GM23338 (cell line): ENCODE results near the gene VWA7. TPM values are rescaled to one million over a fixed set of nuclear protein-coding genes. Genes with fewer than 3 reads are reported as not detected.
A peak's percentile ranks its signal among the peaks of the same experiment; 100 is the strongest.

ENCODE experiments used
- ATAC-seq: fragments of 200-7000 bp; cut with Tn5 transposase; 3 replicates; pipeline ENCODE4 v1.9.1; 2020
- DNase-seq: peaks from one replicate; pipeline ENCODE4 v3.0.0-alpha.2; 2015; ENCODE audit warnings: low spot score
- H2AFZ ChIP-seq: fragments of 200-600 bp; sonication (generic); 2 replicates; pipeline ENCODE4 v1.8.0; 2016; ENCODE audit warnings: antibody characterized with exemption, mild to moderate bottlenecking, moderate library complexity
- H3F3A ChIP-seq: fragments of 200-600 bp; sonication (generic); replicated peaks from 2 replicates; pipeline ENCODE4 v1.8.0; 2017; ENCODE audit warnings: antibody characterized with exemption, mixed run types, low read depth
- H3K27ac ChIP-seq: fragments of 200-600 bp; sonication (generic); 2 replicates; pipeline ENCODE4 v1.6.1; 2016; ENCODE audit warnings: low read depth
- H3K27me3 ChIP-seq: fragments of 200-600 bp; sonication (generic); 2 replicates; pipeline ENCODE4 v1.8.0; 2016; ENCODE audit warnings: mild to moderate bottlenecking, mixed run types, moderate library complexity; ENCODE audit not compliant: insufficient read depth
- H3K36me3 ChIP-seq: fragments of 200-600 bp; sonication (generic); 2 replicates; pipeline ENCODE4 v1.8.0; 2016; ENCODE audit warnings: mild to moderate bottlenecking; ENCODE audit not compliant: insufficient read depth
- H3K4me1 ChIP-seq: fragments of 200-600 bp; sonication (generic); 2 replicates; pipeline ENCODE4 v1.8.0; 2016; ENCODE audit warnings: mild to moderate bottlenecking, moderate library complexity; ENCODE audit not compliant: insufficient read depth
- H3K4me2 ChIP-seq: fragments of 200-600 bp; sonication (generic); 2 replicates; pipeline ENCODE4 v1.7.1; 2017; ENCODE audit warnings: mixed run types
- H3K4me3 ChIP-seq: fragments of 200-600 bp; sonication (generic); 2 replicates; pipeline ENCODE4 v1.6.1; 2016; ENCODE audit warnings: mixed run types
- H3K79me2 ChIP-seq: fragments of 200-600 bp; sonication (generic); replicated peaks from 2 replicates; pipeline ENCODE4 v1.8.0; 2017; ENCODE audit warnings: mild to moderate bottlenecking; ENCODE audit not compliant: insufficient read depth
- H3K9me2 ChIP-seq: fragments of 200-600 bp; sonication (generic); 2 replicates; pipeline ENCODE4 v1.8.0; 2017; ENCODE audit not compliant: insufficient read depth
- H4K20me1 ChIP-seq: fragments of 200-600 bp; sonication (generic); replicated peaks from 2 replicates; pipeline ENCODE4 v1.8.0; 2017; ENCODE audit warnings: mild to moderate bottlenecking; ENCODE audit not compliant: insufficient read depth
- H3K27ac Mint-ChIP-seq: 2 replicates; pipeline ENCODE4 v1.8.0; 2020; ENCODE audit warnings: inconsistent platforms, mild to moderate bottlenecking, moderate library complexity, mixed read lengths
- H3K27me3 Mint-ChIP-seq: 3 replicates; pipeline ENCODE4 v1.8.0; 2022; ENCODE audit warnings: low read depth, mild to moderate bottlenecking, moderate library complexity, mixed read lengths, inconsistent platforms; ENCODE audit not compliant: insufficient read depth, poor library complexity
- H3K36me3 Mint-ChIP-seq: 3 replicates; pipeline ENCODE4 v1.8.0; 2021; ENCODE audit warnings: low read depth, mild to moderate bottlenecking, inconsistent platforms, moderate library complexity, mixed read lengths
- H3K4me1 Mint-ChIP-seq: 3 replicates; pipeline ENCODE4 v1.8.0; 2020; ENCODE audit warnings: mild to moderate bottlenecking, inconsistent platforms, mixed read lengths
- H3K4me3 Mint-ChIP-seq: 3 replicates; pipeline ENCODE4 v1.8.0; 2021; ENCODE audit warnings: moderate library complexity, mild to moderate bottlenecking, inconsistent platforms, mixed read lengths
- H3K9me3 Mint-ChIP-seq: 3 replicates; pipeline ENCODE4 v1.8.0; 2020; ENCODE audit warnings: moderate library complexity, mild to moderate bottlenecking, inconsistent platforms, mixed read lengths
- CREB1 ChIP-seq: fragments of 250-450 bp; sonication (Bioruptor Pico); IDR thresholded peaks from 2 replicates; pipeline ENCODE4 v1.5.0; 2020; ENCODE audit warnings: low read depth, mild to moderate bottlenecking, moderate library complexity
- CTCF ChIP-seq, 2 experiments: fragments of 200-600 bp in 1 of 2; sonication (generic) in 1 of 2; conservative IDR thresholded peaks; 2 replicates each; pipeline versions ENCODE4 v1.5.1 to v1.6.1; 2016 to 2017; ENCODE audit warnings: antibody characterized with exemption in 2 of 2, low read depth in 2 of 2, mild to moderate bottlenecking in 2 of 2, moderate library complexity in 1 of 2
- ETS1 ChIP-seq: IDR thresholded peaks from 2 replicates; pipeline ENCODE4 v1.6.1; 2016; ENCODE audit warnings: antibody characterized with exemption
- EZH2 ChIP-seq: fragments of 200-600 bp; sonication (generic); IDR thresholded peaks from one replicate; pipeline ENCODE4 v1.8.0; 2017; ENCODE audit warnings: antibody characterized with exemption, mild to moderate bottlenecking, low read depth; ENCODE audit not compliant: unreplicated experiment
- EZH2phosphoT487 ChIP-seq: fragments of 200-600 bp; sonication (generic); IDR thresholded peaks from one replicate; pipeline ENCODE4 v1.8.1; 2018; ENCODE audit warnings: antibody characterized with exemption; ENCODE audit not compliant: unreplicated experiment
- JUNB ChIP-seq: IDR thresholded peaks from one replicate; pipeline ENCODE4 v1.6.1; 2016; ENCODE audit warnings: antibody characterized with exemption; ENCODE audit not compliant: unreplicated experiment
- NANOG ChIP-seq: IDR thresholded peaks from 2 replicates; pipeline ENCODE4 v1.6.1; 2016; ENCODE audit warnings: antibody characterized with exemption, borderline replicate concordance
- POLR2AphosphoS5 ChIP-seq: IDR thresholded peaks from 2 replicates; pipeline ENCODE4 v1.6.1; 2016; ENCODE audit warnings: antibody characterized with exemption, low read depth
- REST ChIP-seq: IDR thresholded peaks from one replicate; pipeline ENCODE4 v1.6.1; 2018; ENCODE audit warnings: antibody characterized with exemption; ENCODE audit not compliant: unreplicated experiment
- STAT1 ChIP-seq: IDR thresholded peaks from one replicate; pipeline ENCODE4 v1.6.1; 2016; ENCODE audit warnings: antibody characterized with exemption; ENCODE audit not compliant: unreplicated experiment
- ZNF114 ChIP-seq: fragments of 250-450 bp; sonication (Bioruptor Pico); IDR thresholded peaks from 2 replicates; pipeline ENCODE4 v1.5.0; 2020; ENCODE audit warnings: mild to moderate bottlenecking, moderate library complexity
- ZNF331 ChIP-seq: fragments of 250-450 bp; sonication (Bioruptor Pico); IDR thresholded peaks from 2 replicates; pipeline ENCODE4 v1.5.0; 2020; ENCODE audit warnings: low read depth, mild to moderate bottlenecking, moderate library complexity
- ZNF462 ChIP-seq: fragments of 250-450 bp; sonication (Bioruptor Pico); IDR thresholded peaks from 2 replicates; pipeline ENCODE4 v1.5.0; 2020; ENCODE audit warnings: mild to moderate bottlenecking, moderate library complexity
- polyA plus RNA-seq: library from polyadenylated mRNA; unstranded; fragments of >200 nt; fragmentation: Nextera tagmentation; extraction: Ambion mirVana; gene quantifications from 2 replicates; pipeline ENCODE4 v1.2.1, GENCODE V29; 2016
- total RNA-seq: library from RNA; depleted of rRNA; stranded (reverse); fragments of >200 nt; shearing (Covaris generic); gene quantifications from 2 replicates; pipeline ENCODE4 v1.2.3, GENCODE V29; 2014

VWA7 gene
- total and polyA plus RNA-seq, 2 experiments from 2014 or later = 0.07 to 0.36 TPM

- Histone ChIP-seq H3K4me2 (0 out of 2 replicates have a peak overlapping the region, but pooled peaks have one; percentile 20), H3K9me2 (no peaks in the 10 kb centered on the region), H3K27me3 (no peaks in the 10 kb centered on the region), H3K27ac (0 out of 2 replicates have a peak overlapping the region, but pooled peaks have one; percentile 72), H4K20me1 (no peaks in the 10 kb centered on the region; the same call in 1 of the 2 replicates), H3F3A (peaks cover 4% of the 10 kb centered on the region; the same call in 1 of the 2 replicates), H3K79me2 (no peaks in the 10 kb centered on the region), H3K4me1 (no peaks in the 10 kb centered on the region), H3K36me3 (no peaks in the 10 kb centered on the region), H2AFZ (no peak overlapping the region), H3K4me3 (no peak overlapping the region)
- Mint-ChIP-seq H3K36me3 (peaks cover 23% of the 10 kb centered on the region), H3K27me3 (peaks cover 24% of the 10 kb centered on the region), H3K4me3 (no peak overlapping the region), H3K9me3 (no peaks in the 10 kb centered on the region), H3K27ac (0 out of 2 replicates have a peak overlapping the region, but pooled peaks have one; percentile 45), H3K4me1 (no peaks in the 10 kb centered on the region)
- peak; percentile 14 for ATAC-seq
- peak; percentile 28 for DNase-seq
- TF ChIP-seq ETS1 = no peak
- TF ChIP-seq POLR2AphosphoS5 = no peak
- no peak for TF ChIP-seq EZH2
- TF ChIP-seq JUNB = no peak
- TF ChIP-seq REST = no peak
- TF ChIP-seq ZNF114 (CRISPR knock-in tag) = no peak
- no peak for TF ChIP-seq NANOG
- no peak for TF ChIP-seq CREB1 (CRISPR knock-in tag)
- no peak for TF ChIP-seq ZNF331 (CRISPR knock-in tag)
- no peak for TF ChIP-seq CTCF (conservative IDR thresholded peaks at IDR 0.05; ENCODE audit: low read depth in 2 of 2)
- no peak for TF ChIP-seq STAT1
- TF ChIP-seq EZH2phosphoT487 = no peak
- TF ChIP-seq ZNF462 (CRISPR knock-in tag) = no peak
These were observed 591 bp downstream of the VWA7 start for GRCh38 chr6:31776485-31776988.
